Endodermal cell (in vitro differentiated cells): Measurements from ENCODE around the gene COL15A1. TPM values are rescaled to one million over a fixed set of nuclear protein-coding genes. Genes with fewer than 3 reads are reported as not detected.

ENCODE experiments used
- DNase-seq: peaks from one replicate; pipeline ENCODE4 v3.0.0-alpha.2; 2017
- H3K27ac ChIP-seq: 2 replicates; pipeline ENCODE4 v1.5.1; 2013; ENCODE audit warnings: mild to moderate bottlenecking, low read depth, low read length, moderate library complexity
- H3K27me3 ChIP-seq: 2 replicates; pipeline ENCODE4 v1.6.1; 2013; ENCODE audit warnings: mild to moderate bottlenecking, low read length, moderate library complexity; ENCODE audit not compliant: insufficient read depth, control insufficient read depth, poor library complexity, severe bottlenecking
- H3K36me3 ChIP-seq: 2 replicates; pipeline ENCODE4 v1.7.0; 2013; ENCODE audit warnings: mild to moderate bottlenecking, low read length, moderate library complexity; ENCODE audit not compliant: control insufficient read depth, insufficient read depth
- H3K4me1 ChIP-seq: one replicate; pipeline ENCODE4 v1.7.0; 2013; ENCODE audit warnings: low read length; ENCODE audit not compliant: control insufficient read depth, insufficient read depth
- H3K4me3 ChIP-seq: 2 replicates; pipeline ENCODE4 v1.5.1; 2013; ENCODE audit warnings: mild to moderate bottlenecking, low read length, moderate library complexity
- H3K9ac ChIP-seq: 2 replicates; pipeline ENCODE4 v1.6.1; 2013; ENCODE audit warnings: mild to moderate bottlenecking, low read length, moderate library complexity; ENCODE audit not compliant: poor library complexity, severe bottlenecking; ENCODE audit errors: extremely low read depth
- H3K9me3 ChIP-seq: 2 replicates; pipeline ENCODE4 v1.6.1; 2013; ENCODE audit warnings: mild to moderate bottlenecking, low read length, moderate library complexity; ENCODE audit not compliant: control insufficient read depth
- H3K27ac Mint-ChIP-seq: 2 replicates; pipeline ENCODE4 v1.8.0; 2020; ENCODE audit warnings: mixed read lengths
- H3K27me3 Mint-ChIP-seq: 2 replicates; pipeline ENCODE4 v1.8.0; 2021; ENCODE audit warnings: mild to moderate bottlenecking, mixed read lengths; ENCODE audit not compliant: insufficient read depth
- H3K36me3 Mint-ChIP-seq: 2 replicates; pipeline ENCODE4 v1.8.0; 2020; ENCODE audit warnings: low read depth, mixed read lengths
- H3K4me1 Mint-ChIP-seq: 2 replicates; pipeline ENCODE4 v1.8.0; 2020; ENCODE audit warnings: mixed read lengths
- H3K4me3 Mint-ChIP-seq: 2 replicates; pipeline ENCODE4 v1.8.0; 2020; ENCODE audit warnings: mild to moderate bottlenecking, moderate library complexity, mixed read lengths
- H3K9me3 Mint-ChIP-seq: 2 replicates; pipeline ENCODE4 v1.8.0; 2020; ENCODE audit warnings: mild to moderate bottlenecking, mixed read lengths
- CTCF ChIP-seq: fragments of 200-600 bp; sonication (generic); conservative IDR thresholded peaks from 2 replicates; pipeline ENCODE4 v1.5.0; 2021; ENCODE audit warnings: antibody characterized with exemption, mild to moderate bottlenecking
- WGBS, 2 experiments: methylation state at CpG; one replicate each; pipeline versions ENCODE4 v1.1.5 to v1.1.7; 2013; ENCODE audit warnings: missing lambda C conversion rate in 2 of 2, mixed read lengths in 1 of 2; ENCODE audit not compliant: insufficient coverage in 1 of 2, insufficient read length in 1 of 2; 5-methylcytosine and 5-hydroxymethylcytosine counted together
- total RNA-seq, 2 donors: library from RNA; stranded (reverse); fragmentation: NEBNext Ultra II Directional in 1 of 2; extraction: Animal tissue kit (Norgen Biotek cat#: 25700) in 1 of 2; gene quantifications; 2 replicates in 1 of 2; 3 replicates in 1 of 2; pipeline ENCODE4 v1.2.1, GENCODE V29; 2021

Gene COL15A1
- total RNA-seq, 2 donors from 2014 or later = 0.27 TPM; not detected in 1

- Histone ChIP-seq H3K4me1 (no peaks in the 10 kb centered on the region), H3K9me3 (peaks cover 11% of the 10 kb centered on the region), H3K27me3 (no peaks in the 10 kb centered on the region), H3K27ac (no peak overlapping the region), H3K9ac (no peak overlapping the region), H3K4me3 (no peak overlapping the region), H3K36me3 (no peaks in the 10 kb centered on the region)
- Mint-ChIP-seq H3K27me3 (peaks cover 4% of the 10 kb centered on the region), H3K27ac (no peak overlapping the region), H3K4me3 (no peak overlapping the region), H3K9me3 (peaks cover 21% of the 10 kb centered on the region), H3K36me3 (peaks cover 2% of the 10 kb centered on the region), H3K4me1 (peaks cover 6% of the 10 kb centered on the region)
- WGBS, 2 experiments = 91% methylated on average over 4 to 6 of the region's 6 CpGs
- TF ChIP-seq CTCF = no peak
- no peak for DNase-seq
Observed at GRCh38 chr9:99092643-99093491, 149.2 kb downstream of the COL15A1 start.

GRCh38 chr9:99093492-99093791 is 149.7 kb downstream of the COL15A1 start:
- Mint-ChIP-seq H3K4me3 (no peak overlapping the region), H3K27me3 (peaks cover 7% of the 10 kb centered on the region), H3K9me3 (peaks cover 20% of the 10 kb centered on the region), H3K4me1 (peaks cover 6% of the 10 kb centered on the region), H3K27ac (no peak overlapping the region), H3K36me3 (peaks cover 2% of the 10 kb centered on the region)
- Histone ChIP-seq H3K4me1 (no peaks in the 10 kb centered on the region), H3K4me3 (no peak overlapping the region), H3K27me3 (no peaks in the 10 kb centered on the region), H3K9ac (no peak overlapping the region), H3K36me3 (no peaks in the 10 kb centered on the region), H3K9me3 (peaks cover 12% of the 10 kb centered on the region), H3K27ac (no peak overlapping the region)
- 86 to 97% methylated on average over 3 of the region's 3 CpGs for WGBS, 2 experiments
- TF ChIP-seq CTCF = no peak
- DNase-seq = no peak

GRCh38 chr9:99095565-99095964 is 151.9 kb downstream of the COL15A1 start:
- no peaks in the 10 kb centered on the region for H3K36me3 Mint-ChIP-seq

More at GRCh38 chr9:99095565-99095964, 151.9 kb downstream of the COL15A1 start:
- 94% methylated on average over 3 of the region's 3 CpGs; no CpG with 5 or more reads in 1 of the 2 experiments for WGBS, 2 experiments
- Histone ChIP-seq H3K4me3 (no peak overlapping the region), H3K9me3 (peaks cover 13% of the 10 kb centered on the region), H3K27me3 (no peaks in the 10 kb centered on the region), H3K36me3 (no peaks in the 10 kb centered on the region), H3K27ac (no peak overlapping the region), H3K9ac (no peak overlapping the region), H3K4me1 (no peaks in the 10 kb centered on the region)
- Mint-ChIP-seq H3K9me3 (peaks cover 8% of the 10 kb centered on the region), H3K4me3 (no peak overlapping the region), H3K27ac (no peak overlapping the region), H3K4me1 (peaks cover 6% of the 10 kb centered on the region), H3K27me3 (peaks cover 7% of the 10 kb centered on the region)
- no peak for DNase-seq
- TF ChIP-seq CTCF = no peak
